Naive B cell (primary cell): ENCODE data around the gene MYL10. TPM values are rescaled to one million over a fixed set of nuclear protein-coding genes. Genes with fewer than 3 reads are reported as not detected.
A peak's percentile ranks its signal among the peaks of the same experiment; 100 is the strongest.
"Not testable (repeated sequence)": the region's sequence is repeated elsewhere in the genome, so short reads cannot be mapped to it uniquely, and the experiment has no call there.

Source experiments
- ATAC-seq, 2 donors: fragments of 150-1000 bp; cut with Tn5 transposase; 2 replicates each; pipeline ENCODE4 v1.10.0; 2021; ENCODE audit warnings: low read depth in 2 of 2, mild to moderate bottlenecking in 2 of 2, moderate library complexity in 2 of 2
- DNase-seq: peaks from one replicate; pipeline ENCODE4 v3.0.0; 2022
- H3K27ac Mint-ChIP-seq, 6 donors: one replicate each; pipeline ENCODE4 v1.8.0; 2020 to 2022; ENCODE audit warnings: mild to moderate bottlenecking in 6 of 6, mixed read lengths in 6 of 6, moderate library complexity in 5 of 6, inconsistent platforms in 2 of 6
- H3K27me3 Mint-ChIP-seq, 3 donors: one replicate each; pipeline ENCODE4 v1.8.0; 2021 to 2022; ENCODE audit warnings: mixed read lengths in 3 of 3, mild to moderate bottlenecking in 1 of 3
- H3K36me3 Mint-ChIP-seq, 2 donors: one replicate each; pipeline ENCODE4 v1.8.0; 2020 to 2022; ENCODE audit warnings: mixed read lengths in 2 of 2, inconsistent platforms in 1 of 2, mild to moderate bottlenecking in 1 of 2
- H3K4me1 Mint-ChIP-seq, 3 donors: one replicate each; pipeline ENCODE4 v1.8.0; 2020 to 2022; ENCODE audit warnings: mixed read lengths in 3 of 3, inconsistent platforms in 1 of 3, mild to moderate bottlenecking in 1 of 3, moderate library complexity in 1 of 3
- H3K4me3 Mint-ChIP-seq, 8 donors: one replicate each; pipeline ENCODE4 v1.8.0; 2020 to 2022; ENCODE audit warnings: mild to moderate bottlenecking in 8 of 8, mixed read lengths in 8 of 8, moderate library complexity in 8 of 8, inconsistent platforms in 2 of 8
- H3K9me3 Mint-ChIP-seq, 7 donors: one replicate each; pipeline ENCODE4 v1.8.0; 2020 to 2022; ENCODE audit warnings: mixed read lengths in 7 of 7, mild to moderate bottlenecking in 5 of 7, inconsistent platforms in 2 of 7, moderate library complexity in 1 of 7
- polyA plus RNA-seq, 6 donors: library from polyadenylated mRNA; unstranded; fragments of 300-500 nt; fragmentation: Illumina TruSeq; gene quantifications; one replicate each; pipeline ENCODE4 v1.2.3, GENCODE V29; 2021; ENCODE audit warnings: low read depth in 6 of 6

MYL10 gene
- polyA plus RNA-seq, 6 donors from 2014 or later, result not detected

DNA sequence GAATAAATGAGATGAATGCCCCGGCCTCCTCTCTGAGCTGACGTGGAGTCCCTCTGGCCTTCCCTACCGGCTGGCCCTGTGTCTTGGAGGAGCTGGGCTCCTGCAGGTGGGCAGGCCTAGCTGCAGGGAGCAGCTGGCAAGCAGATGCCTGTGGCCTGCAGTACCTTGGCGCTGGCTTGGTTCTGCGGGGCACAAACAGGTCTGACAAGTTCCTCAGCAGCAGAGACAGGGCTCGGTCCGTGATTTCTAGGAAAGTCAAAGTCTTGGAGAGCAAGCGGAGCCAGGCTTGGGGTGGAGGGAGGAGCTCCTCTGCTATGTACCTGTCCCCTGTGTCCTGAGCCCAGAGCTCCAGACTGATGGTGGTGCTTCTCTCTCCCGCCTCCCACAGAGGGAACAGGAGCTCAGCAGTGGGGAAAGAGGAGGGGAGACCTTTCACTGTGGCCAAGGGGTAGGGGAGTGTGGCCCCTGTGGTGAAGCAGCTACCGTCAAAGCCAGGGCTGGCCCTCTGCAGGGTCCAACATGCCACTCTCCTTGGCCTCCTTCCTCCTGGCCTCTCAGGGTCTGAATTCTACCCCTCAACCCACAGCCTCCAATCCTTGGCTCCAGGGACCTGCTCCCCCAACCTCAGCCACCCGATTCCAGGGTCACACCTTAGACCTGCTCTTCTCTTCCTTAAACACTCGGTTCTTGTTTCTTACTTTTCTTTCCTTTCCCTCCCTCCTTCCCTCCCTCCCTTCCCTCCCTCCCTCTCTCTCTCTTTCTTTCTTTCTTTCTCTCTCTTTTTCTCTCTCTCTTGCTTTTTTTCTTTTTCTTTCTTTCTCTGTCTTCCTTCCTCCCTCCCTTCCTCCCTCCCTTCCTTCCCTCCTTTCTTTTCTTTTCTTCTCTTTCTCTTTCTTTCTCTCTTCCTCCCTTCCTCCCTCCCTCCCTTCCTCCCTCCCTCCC lies 20.1 kb downstream of the MYL10 start:
- H3K4me1 Mint-ChIP-seq, result no peaks in the 10 kb centered on the region
- no peak overlapping the region for H3K27ac Mint-ChIP-seq
- no peaks in the 10 kb centered on the region for H3K36me3 Mint-ChIP-seq
- DNase-seq (no peak), ATAC-seq (no peak)
- H3K9me3 Mint-ChIP-seq, result no peaks in the 10 kb centered on the region
- peaks cover 0 to 28% (median 23%) of the 10 kb centered on the region in 3 donors for H3K27me3 Mint-ChIP-seq
- H3K4me3 Mint-ChIP-seq, result no peak overlapping the region

DNA sequence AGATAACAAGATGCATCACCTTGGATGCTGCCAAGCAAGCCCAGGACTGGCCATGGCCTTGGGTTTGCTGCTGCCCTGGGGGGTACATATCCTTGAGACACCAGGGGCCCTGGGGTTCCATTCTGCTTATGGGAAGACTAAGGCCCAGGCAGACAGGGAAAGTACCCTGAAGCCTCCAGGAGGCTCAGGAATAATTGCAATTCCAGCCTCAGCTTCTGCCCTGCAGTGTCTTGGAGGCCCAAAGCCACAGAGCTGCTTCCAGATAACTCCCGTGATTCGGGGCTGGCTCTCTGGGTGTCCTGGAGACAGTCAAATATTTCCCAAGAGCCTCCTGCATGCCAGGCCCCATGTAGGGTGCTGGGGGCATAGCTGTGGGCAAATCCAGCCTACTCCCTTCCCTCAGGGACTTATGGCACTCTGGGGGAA lies 22.6 kb downstream of the MYL10 start:
- peak overlapping the region in 1 of 8 donors; percentile 14 for H3K4me3 Mint-ChIP-seq
- H3K27ac Mint-ChIP-seq, result no peak overlapping the region
- ATAC-seq, result no peak
- no peaks in the 10 kb centered on the region for H3K36me3 Mint-ChIP-seq
- no peak for DNase-seq
- no peaks in the 10 kb centered on the region for H3K4me1 Mint-ChIP-seq
- peaks cover 0 to 21% (median 14%) of the 10 kb centered on the region in 3 donors for H3K27me3 Mint-ChIP-seq
- H3K9me3 Mint-ChIP-seq, result no peaks in the 10 kb centered on the region

DNA sequence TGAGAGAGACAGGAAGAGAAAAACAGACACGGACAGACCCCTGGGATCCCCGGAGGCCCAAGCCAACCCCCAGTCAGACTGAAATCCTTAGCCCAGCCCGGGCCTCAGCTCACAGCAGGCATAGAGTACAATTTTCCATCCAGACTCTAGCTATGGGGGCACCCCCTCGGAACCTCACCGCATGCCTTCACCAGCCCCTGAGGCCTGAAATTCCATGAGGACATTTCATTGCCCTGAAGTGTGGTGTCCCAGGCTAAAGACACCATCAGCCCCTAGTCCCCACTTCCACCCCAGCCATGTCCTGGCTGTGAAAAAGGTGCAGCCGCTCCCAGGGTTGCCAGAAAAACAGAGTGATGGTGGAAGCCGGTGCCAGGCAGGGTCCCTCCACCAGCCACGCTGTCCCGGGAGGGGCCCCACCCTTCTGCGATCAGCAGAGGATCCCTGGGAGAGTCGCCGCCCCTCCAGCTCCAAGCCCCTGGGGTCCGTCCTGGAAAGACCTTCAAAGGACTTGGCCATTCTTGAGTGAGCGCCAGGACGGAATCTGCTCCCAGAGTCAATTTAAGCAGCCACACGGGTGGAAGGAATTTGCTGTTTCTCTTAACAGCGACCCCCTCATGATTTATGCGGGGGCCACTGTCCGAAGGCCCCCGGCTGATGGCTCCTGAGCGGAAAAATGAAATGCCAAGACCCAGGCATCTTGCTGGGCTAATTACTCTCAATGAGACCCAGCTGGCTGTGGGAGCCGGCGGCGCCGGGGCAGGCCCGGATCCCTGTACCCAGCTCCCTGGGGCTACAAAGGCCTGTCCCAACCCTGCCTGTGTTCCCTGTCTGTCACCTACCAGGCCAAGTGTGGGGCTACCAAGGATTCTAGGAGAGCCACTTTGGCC lies 23.2 kb downstream of the MYL10 start:
- Mint-ChIP-seq H3K36me3 (no peaks in the 10 kb centered on the region), H3K9me3 (no peaks in the 10 kb centered on the region), H3K27me3 (peaks cover 0 to 25% (median 14%) of the 10 kb centered on the region in 3 donors), H3K4me3 (no peak overlapping the region), H3K4me1 (no peaks in the 10 kb centered on the region), H3K27ac (peak overlapping the region in 1 of 6 donors; percentile 15)
- DNase-seq (no peak), ATAC-seq (no peak)

GRCh38 chr7:101604934-101605332 lies 24.2 kb downstream of the MYL10 start:
- H3K36me3 Mint-ChIP-seq, H3K4me3 Mint-ChIP-seq, ATAC-seq, H3K9me3 Mint-ChIP-seq, H3K4me1 Mint-ChIP-seq, DNase-seq: not testable (repeated sequence)
- Mint-ChIP-seq H3K27me3 (peaks cover 0 to 21% (median 12%) of the 10 kb centered on the region in 3 donors), H3K27ac (peak overlapping the region in 1 of 6 donors; percentile 37)

GRCh38 chr7:101604331-101604933 lies 24.7 kb downstream of the MYL10 start:
- Mint-ChIP-seq H3K27ac (peak overlapping the region in 1 of 6 donors; percentile 37), H3K36me3 (no peaks in the 10 kb centered on the region), H3K9me3 (no peaks in the 10 kb centered on the region), H3K4me1 (no peaks in the 10 kb centered on the region), H3K4me3 (no peak overlapping the region), H3K27me3 (peaks cover 0 to 16% (median 7%) of the 10 kb centered on the region in 3 donors)
- DNase-seq (no peak), ATAC-seq (no peak)

- H3K27ac Mint-ChIP-seq, result no peak overlapping the region
- no peaks in the 10 kb centered on the region for H3K36me3 Mint-ChIP-seq
- H3K4me3 Mint-ChIP-seq, result no peak overlapping the region
- DNase-seq, result peak; percentile 49
- peak; percentile 74 to 86 for ATAC-seq
- H3K9me3 Mint-ChIP-seq, result no peaks in the 10 kb centered on the region
- no peaks in the 10 kb centered on the region for H3K4me1 Mint-ChIP-seq
- H3K27me3 Mint-ChIP-seq, result peaks cover 0 to 7% (median 0%) of the 10 kb centered on the region in 3 donors
These were observed 26.4 kb downstream of the MYL10 start for GRCh38 chr7:101602484-101603241.

- no peaks in the 10 kb centered on the region for H3K36me3 Mint-ChIP-seq
- no peak for DNase-seq
- no peak overlapping the region for H3K4me3 Mint-ChIP-seq
- H3K27ac Mint-ChIP-seq, result no peak overlapping the region
- ATAC-seq, result no peak
- H3K4me1 Mint-ChIP-seq, result no peaks in the 10 kb centered on the region
- H3K9me3 Mint-ChIP-seq, result no peaks in the 10 kb centered on the region
- H3K27me3 Mint-ChIP-seq, result peaks cover 0 to 7% (median 0%) of the 10 kb centered on the region in 3 donors
These were observed 27.0 kb downstream of the MYL10 start for GRCh38 chr7:101602082-101602481.

DNA sequence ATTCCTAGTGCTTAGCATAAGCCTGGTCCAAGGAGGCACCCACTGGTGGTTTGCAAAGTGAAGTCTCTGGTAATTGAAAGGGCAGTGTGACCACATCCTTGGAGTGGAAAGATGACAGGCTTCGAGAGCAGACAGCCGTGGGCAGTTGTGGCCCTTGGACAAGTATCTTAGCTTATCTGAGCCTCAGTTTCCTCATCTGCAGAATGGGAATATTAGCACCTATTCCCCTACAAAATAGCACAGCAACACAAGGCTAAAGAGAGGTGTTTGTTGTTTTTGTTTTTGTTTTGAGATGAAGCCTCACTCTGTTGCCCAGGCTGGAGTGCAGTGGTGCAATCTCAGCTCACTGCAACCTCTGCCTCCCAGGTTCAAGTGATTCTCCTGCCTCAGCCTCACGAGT lies 29.3 kb downstream of the MYL10 start:
- Mint-ChIP-seq H3K9me3 (peaks cover 0 to 3% (median 0%) of the 10 kb centered on the region in 7 donors), H3K4me3 (peak overlapping the region in 1 of 8 donors; percentile 15), H3K4me1 (no peaks in the 10 kb centered on the region), H3K27ac (no peak overlapping the region), H3K27me3 (peaks cover 0 to 12% (median 0%) of the 10 kb centered on the region in 3 donors), H3K36me3 (no peaks in the 10 kb centered on the region)
- no peak for ATAC-seq
- no peak for DNase-seq

DNA sequence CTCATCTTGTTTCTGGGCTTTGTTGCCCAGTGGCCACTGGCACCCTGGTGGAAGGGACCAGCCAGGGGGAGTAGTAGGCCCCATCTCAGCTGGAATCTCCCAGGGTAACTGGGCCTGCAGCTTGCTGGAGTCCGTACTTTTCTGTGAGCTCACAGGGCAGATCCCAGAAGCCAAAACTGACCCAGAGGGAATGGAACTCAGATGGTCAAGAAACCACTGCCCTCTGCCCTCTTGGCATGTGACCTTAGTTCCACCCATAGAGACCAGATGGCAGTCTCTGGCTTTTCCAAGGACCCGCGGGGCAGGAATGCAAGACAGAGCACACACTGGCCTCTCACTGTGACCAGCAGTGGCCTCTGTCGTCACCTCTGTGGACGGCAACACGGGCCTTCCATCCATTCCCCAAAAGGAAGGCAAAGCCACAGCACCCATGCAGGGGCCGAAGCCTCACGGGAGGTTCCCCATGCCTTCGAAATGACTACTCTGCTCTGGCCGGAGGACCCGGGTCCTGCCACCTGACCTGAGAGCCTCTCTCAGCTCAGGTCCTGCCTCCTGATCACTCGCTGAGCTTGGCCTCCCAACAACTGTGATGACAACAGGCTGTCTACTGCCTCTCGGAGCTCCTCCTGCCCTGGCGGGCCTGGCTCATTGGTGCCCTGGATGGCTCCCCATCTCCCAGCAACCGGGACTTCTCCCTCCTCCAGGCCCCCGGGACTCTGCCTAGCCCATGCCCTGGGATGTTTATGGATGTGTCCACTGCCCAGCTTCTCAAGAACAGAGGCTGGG lies 29.9 kb downstream of the MYL10 start:
- Mint-ChIP-seq H3K4me3 (peak overlapping the region in 1 of 8 donors; percentile 15), H3K27ac (no peak overlapping the region), H3K27me3 (peaks cover 0 to 17% (median 0%) of the 10 kb centered on the region in 3 donors), H3K4me1 (no peaks in the 10 kb centered on the region), H3K36me3 (no peaks in the 10 kb centered on the region), H3K9me3 (peaks cover 0 to 3% (median 0%) of the 10 kb centered on the region in 7 donors)
- ATAC-seq (no peak), DNase-seq (no peak)

GRCh38 chr7:101598422-101598985 lies 30.6 kb downstream of the MYL10 start:
- Mint-ChIP-seq H3K27ac (no peak overlapping the region), H3K4me3 (no peak overlapping the region), H3K4me1 (no peaks in the 10 kb centered on the region), H3K9me3 (peaks cover 0 to 3% (median 0%) of the 10 kb centered on the region in 7 donors), H3K36me3 (no peaks in the 10 kb centered on the region), H3K27me3 (peaks cover 0 to 17% (median 0%) of the 10 kb centered on the region in 3 donors)
- ATAC-seq (no peak), DNase-seq (no peak)

DNA sequence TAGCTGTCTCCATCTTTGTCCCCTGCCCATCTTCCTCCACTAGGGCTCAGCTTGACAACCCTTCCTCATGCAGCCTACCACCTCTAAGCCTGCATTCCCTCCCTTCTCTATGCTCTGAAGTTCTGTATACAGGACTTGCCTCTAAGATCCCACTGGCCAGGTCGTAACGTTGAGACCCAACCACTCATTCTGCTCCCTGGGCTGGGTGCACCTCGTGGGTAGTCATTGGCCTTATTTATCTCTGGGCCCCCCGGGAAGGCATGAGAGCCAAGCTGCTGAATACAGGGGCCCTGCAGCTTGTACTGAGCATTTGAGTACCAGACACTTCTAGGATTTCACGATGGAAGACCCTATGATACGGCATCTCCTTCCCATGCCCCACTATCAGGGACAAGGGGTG lies 31.2 kb downstream of the MYL10 start:
- Mint-ChIP-seq H3K9me3 (peaks cover 0 to 3% (median 0%) of the 10 kb centered on the region in 7 donors), H3K4me3 (no peak overlapping the region), H3K4me1 (no peaks in the 10 kb centered on the region), H3K27me3 (peaks cover 0 to 17% (median 0%) of the 10 kb centered on the region in 3 donors), H3K27ac (no peak overlapping the region), H3K36me3 (no peaks in the 10 kb centered on the region)
- ATAC-seq, result no peak
- DNase-seq, result no peak

DNA sequence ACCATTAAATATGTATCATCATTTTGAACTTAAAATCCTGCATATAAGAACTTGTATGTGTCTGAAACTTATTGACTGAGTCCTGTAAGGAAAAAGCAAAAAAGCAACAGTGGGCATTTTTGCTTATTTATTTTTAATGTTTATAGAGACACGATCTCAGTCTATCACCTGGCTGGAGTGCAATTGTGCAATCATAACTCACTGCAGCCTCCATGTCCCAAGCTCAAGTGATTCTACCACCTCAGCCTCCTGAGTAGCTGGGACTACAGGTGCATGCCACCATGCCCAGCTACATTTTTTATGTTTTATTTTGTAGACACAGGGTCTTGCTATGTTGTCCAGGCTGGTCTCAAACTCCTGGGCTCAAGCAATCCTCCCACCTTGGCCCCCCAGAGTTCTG lies 32.2 kb downstream of the MYL10 start:
- ATAC-seq (no peak), DNase-seq (no peak)
- H3K27ac Mint-ChIP-seq, result no peak overlapping the region
- peaks cover 0 to 27% (median 7%) of the 10 kb centered on the region in 3 donors for H3K27me3 Mint-ChIP-seq
- H3K4me3 Mint-ChIP-seq, result no peak overlapping the region
- H3K36me3 Mint-ChIP-seq, result no peaks in the 10 kb centered on the region
- no peaks in the 10 kb centered on the region for H3K4me1 Mint-ChIP-seq
- H3K9me3 Mint-ChIP-seq, result peaks cover 0 to 3% (median 0%) of the 10 kb centered on the region in 7 donors
